HepG2 (cell line): ENCODE measurements around the gene FER1L5. TPM values are rescaled to one million over a fixed set of nuclear protein-coding genes. Genes with fewer than 3 reads are reported as not detected.

Source experiments
- GABPB1 ChIP-seq: IDR thresholded peaks from 2 replicates; pipeline ENCODE4 v1.6.1; 2016; ENCODE audit warnings: mild to moderate bottlenecking, missing genetic modification reagents, moderate library complexity, missing compliant biosample characterization
- HDAC1 ChIP-seq: sonication (generic); formaldehyde crosslinking; IDR thresholded peaks from 2 replicates; pipeline ENCODE4 v1.5.1; 2020; ENCODE audit warnings: mild to moderate bottlenecking, missing genetic modification reagents
- HMG20B ChIP-seq: conservative IDR thresholded peaks from 2 replicates; pipeline ENCODE4 v1.6.1; 2016; ENCODE audit warnings: missing genetic modification reagents, missing compliant biosample characterization
- KDM5A ChIP-seq: fragments of 200-600 bp; sonication (generic); IDR thresholded peaks from 2 replicates; pipeline ENCODE4 v1.7.0; 2018; ENCODE audit warnings: antibody characterized with exemption, mild to moderate bottlenecking, low read length, borderline replicate concordance
- KLF15 ChIP-seq: sonication (generic); formaldehyde crosslinking; IDR thresholded peaks from 2 replicates; pipeline ENCODE4 v1.8.1; 2023; ENCODE audit warnings: borderline replicate concordance, mild to moderate bottlenecking, inconsistent platforms, missing genetic modification reagents, mixed read lengths
- MATR3 ChIP-seq: sonication (generic); formaldehyde crosslinking; IDR thresholded peaks from 2 replicates; pipeline ENCODE4 v1.4.0; 2020; ENCODE audit warnings: missing genetic modification reagents
- MED8 ChIP-seq: sonication (generic); formaldehyde crosslinking; IDR thresholded peaks from 2 replicates; pipeline ENCODE4 v1.8.1; 2023; ENCODE audit warnings: mild to moderate bottlenecking, missing genetic modification reagents; ENCODE audit not compliant: insufficient replicate concordance
- NFE2 ChIP-seq: sonication (generic); formaldehyde crosslinking; IDR thresholded peaks from 2 replicates; pipeline ENCODE4 v1.4.0; 2020; ENCODE audit warnings: missing genetic modification reagents
- POLR2G ChIP-seq: fragments of 200-400 bp; formaldehyde crosslinking; IDR thresholded peaks from 2 replicates; pipeline ENCODE4 v1.6.1; 2018; ENCODE audit warnings: mild to moderate bottlenecking, low read depth, low read length, moderate library complexity
- RARA ChIP-seq: IDR thresholded peaks from 2 replicates; pipeline ENCODE4 v1.6.1; 2016; ENCODE audit warnings: missing genetic modification reagents, missing compliant biosample characterization
- SYNCRIP ChIP-seq: fragments of 200-400 bp; formaldehyde crosslinking; IDR thresholded peaks from 2 replicates; pipeline ENCODE4 v1.6.1; 2018; ENCODE audit warnings: mild to moderate bottlenecking, low read depth, low read length; ENCODE audit not compliant: insufficient read depth
- TEAD2 ChIP-seq: sonication (generic); formaldehyde crosslinking; IDR thresholded peaks from 2 replicates; pipeline ENCODE4 v1.9.0; 2021; ENCODE audit warnings: missing genetic modification reagents
- TP53 ChIP-seq: sonication (generic); formaldehyde crosslinking; conservative IDR thresholded peaks from 2 replicates; pipeline ENCODE4 v1.4.0; 2020; ENCODE audit warnings: missing genetic modification reagents
- USF2 ChIP-seq, 2 experiments: sonication (generic) in 1 of 2; formaldehyde crosslinking in 1 of 2; IDR thresholded peaks; 2 replicates each; pipeline versions ENCODE4 v1.5.1 to v1.6.1; 2011 to 2020; ENCODE audit warnings: borderline replicate concordance in 1 of 2, low read depth in 1 of 2, low read length in 1 of 2, mild to moderate bottlenecking in 1 of 2, missing genetic modification reagents in 1 of 2, moderate library complexity in 1 of 2
- XBP1 ChIP-seq: sonication (generic); formaldehyde crosslinking; IDR thresholded peaks from 2 replicates; pipeline ENCODE4 v1.5.0; 2020; ENCODE audit warnings: missing genetic modification reagents
- ZFP62 ChIP-seq: sonication (generic); formaldehyde crosslinking; IDR thresholded peaks from 2 replicates; pipeline ENCODE4 v1.4.0; 2020; ENCODE audit warnings: missing genetic modification reagents
- ZFP82 ChIP-seq: sonication (generic); formaldehyde crosslinking; IDR thresholded peaks from 2 replicates; pipeline ENCODE4 v1.5.1; 2020; ENCODE audit warnings: mild to moderate bottlenecking, missing genetic modification reagents, borderline replicate concordance
- ZNF143 ChIP-seq: sonication (generic); formaldehyde crosslinking; IDR thresholded peaks from 2 replicates; pipeline ENCODE4 v1.4.0; 2020; ENCODE audit warnings: missing genetic modification reagents
- ZNF414 ChIP-seq: sonication (generic); formaldehyde crosslinking; IDR thresholded peaks from 2 replicates; pipeline ENCODE4 v1.5.0; 2020; ENCODE audit warnings: missing genetic modification reagents
- ZNF598 ChIP-seq: sonication (generic); formaldehyde crosslinking; IDR thresholded peaks from 2 replicates; pipeline ENCODE4 v1.5.1; 2020; ENCODE audit warnings: mild to moderate bottlenecking, missing genetic modification reagents, borderline replicate concordance
- ZNF724P ChIP-seq: sonication (generic); formaldehyde crosslinking; IDR thresholded peaks from 2 replicates; pipeline ENCODE4 v1.8.0; 2022; ENCODE audit warnings: missing genetic modification reagents, borderline replicate concordance
- ZNF768 ChIP-seq: sonication (generic); formaldehyde crosslinking; IDR thresholded peaks from 2 replicates; pipeline ENCODE4 v1.4.0; 2020; ENCODE audit warnings: missing genetic modification reagents
- ZNF775 ChIP-seq: sonication (generic); formaldehyde crosslinking; IDR thresholded peaks from 2 replicates; pipeline ENCODE4 v1.4.0; 2020; ENCODE audit warnings: missing genetic modification reagents, mild to moderate bottlenecking, moderate library complexity, borderline replicate concordance
- polyA plus RNA-seq, 8 experiments: library from polyadenylated mRNA; depleted of rRNA in 3 of 8; stranded (reverse) in 7 of 8; unstranded in 1 of 8; fragments of >200 nt; fragmentation: Illumina TruSeq in 4 of 8; extraction: Trizol in 4 of 8; gene quantifications; 2 replicates each; pipeline versions ENCODE4 v1.2.1 to v1.2.3, GENCODE V29; 2011 to 2016; ENCODE audit warnings: low read depth in 4 of 8, missing spikeins in 1 of 8, mixed read lengths in 1 of 8; ENCODE audit not compliant: insufficient read depth in 1 of 8
- total RNA-seq, 5 experiments: library from RNA; depleted of rRNA; stranded (reverse); fragments of >200 nt; fragmentation: Illumina TruSeq; extraction: Trizol; gene quantifications; 2 replicates each; pipeline ENCODE4 v1.2.3, GENCODE V29; 2016; ENCODE audit warnings: low read depth in 1 of 5
- TF ChIP-seq, protein P1 (sequence below): sonication (generic); formaldehyde crosslinking; IDR thresholded peaks from 2 replicates; pipeline ENCODE4 v1.4.0; 2020; ENCODE audit warnings: missing genetic modification reagents, borderline replicate concordance

FER1L5 gene
- total and polyA plus RNA-seq, 2 of the 13 experiments (the other 11 are each of a cell fraction or from before 2014, with no cell fraction given): 0.02 to 0.08 TPM

DNA sequence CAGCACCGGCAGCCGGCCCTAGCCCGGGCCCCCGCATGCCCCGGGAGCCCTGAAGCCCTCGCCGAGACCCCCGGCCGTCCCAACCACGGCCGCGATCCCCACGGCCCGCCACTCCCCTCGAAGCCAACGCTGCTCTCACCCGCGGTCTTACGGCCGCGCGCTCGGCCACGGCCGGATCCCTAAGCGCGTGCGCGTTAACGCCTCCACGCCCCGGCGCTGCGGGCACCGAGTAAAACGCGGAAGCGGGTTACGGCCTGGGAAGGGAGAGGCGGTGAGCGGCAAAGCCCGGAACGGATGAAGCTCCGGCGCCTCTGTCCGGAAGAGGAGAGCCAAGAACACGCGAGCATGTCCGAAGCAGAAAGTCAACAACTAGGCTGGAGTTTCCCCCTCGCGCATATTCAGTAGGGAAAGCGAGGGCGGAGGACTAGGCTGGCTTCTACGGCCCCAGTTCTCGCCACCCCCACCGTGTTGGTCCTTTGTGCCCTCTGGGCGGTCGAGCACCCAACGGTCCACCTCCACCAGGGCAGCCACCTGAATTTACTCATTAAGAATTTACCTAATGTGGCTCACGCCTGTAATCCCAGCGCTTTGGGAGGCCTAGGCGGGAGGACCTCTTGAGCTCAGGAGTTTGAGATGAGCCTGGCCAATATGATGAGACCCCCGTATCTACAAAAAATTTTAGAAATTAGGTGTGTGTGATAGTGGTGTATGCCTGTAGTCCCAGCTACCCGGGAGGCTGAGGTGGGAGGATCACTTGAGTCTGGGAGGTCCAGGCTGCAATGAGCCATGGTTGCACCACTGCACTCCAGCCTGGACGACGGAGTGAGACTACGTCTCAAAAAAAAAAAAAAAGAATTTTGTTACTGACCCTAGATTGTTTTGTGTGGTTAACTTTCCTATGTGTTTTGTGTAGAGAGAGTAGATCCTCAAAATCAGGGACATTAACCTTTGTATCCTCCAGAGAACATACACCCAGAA lies 4.1 kb upstream of the FER1L5 start, which contains the start of gene KANSL3 (continued):
- TF ChIP-seq USF2 (IDR thresholded peaks at IDR 0.05; ENCODE audit: low read depth, low read length) (no peak), USF2 (CRISPR knock-in tag; IDR thresholded peaks at IDR 0.05; ENCODE audit: borderline replicate concordance) (no peak; the same call in 1 of the 2 replicates), ZFP82 (CRISPR knock-in tag) (peak; percentile 98), KDM5A (peak; percentile 55; the same call in 1 of the 2 replicates), TEAD2 (CRISPR knock-in tag) (peak; percentile 14; the same call in 1 of the 2 replicates), XBP1 (CRISPR knock-in tag) (peak; percentile 64; the same call in 1 of the 2 replicates), ZNF143 (CRISPR knock-in tag) (peak; percentile 63), TP53 (peak; percentile 87), KLF15 (peak; percentile 48), HDAC1 (CRISPR knock-in tag) (peak; percentile 98), ZNF724P (CRISPR knock-in tag) (peak; percentile 91; the same call in 1 of the 2 replicates), RARA (peak; percentile 85), GABPB1 (CRISPR knock-in tag) (peak; percentile 92), NFE2 (CRISPR knock-in tag) (peak; percentile 46; the same call in 1 of the 2 replicates), SYNCRIP (no peak), ZNF598 (CRISPR knock-in tag) (peak; percentile 90), POLR2G (peak; percentile 99), HMG20B (CRISPR knock-in tag) (peak; percentile 95), ZNF414 (CRISPR knock-in tag) (peak; percentile 92), ZNF768 (CRISPR knock-in tag) (peak; percentile 86), MATR3 (CRISPR knock-in tag) (no peak), MED8 (peak; percentile 85), ZFP62 (CRISPR knock-in tag) (no peak), ZNF775 (no peak)
- TF ChIP-seq, protein P1, sequence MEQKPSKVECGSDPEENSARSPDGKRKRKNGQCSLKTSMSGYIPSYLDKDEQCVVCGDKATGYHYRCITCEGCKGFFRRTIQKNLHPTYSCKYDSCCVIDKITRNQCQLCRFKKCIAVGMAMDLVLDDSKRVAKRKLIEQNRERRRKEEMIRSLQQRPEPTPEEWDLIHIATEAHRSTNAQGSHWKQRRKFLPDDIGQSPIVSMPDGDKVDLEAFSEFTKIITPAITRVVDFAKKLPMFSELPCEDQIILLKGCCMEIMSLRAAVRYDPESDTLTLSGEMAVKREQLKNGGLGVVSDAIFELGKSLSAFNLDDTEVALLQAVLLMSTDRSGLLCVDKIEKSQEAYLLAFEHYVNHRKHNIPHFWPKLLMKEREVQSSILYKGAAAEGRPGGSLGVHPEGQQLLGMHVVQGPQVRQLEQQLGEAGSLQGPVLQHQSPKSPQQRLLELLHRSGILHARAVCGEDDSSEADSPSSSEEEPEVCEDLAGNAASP: peak; percentile 90
